IPS-20b (cell line): Measurements from ENCODE around the gene TUT1.

Source experiments
- H3K27ac ChIP-seq: one replicate; pipeline ENCODE4 v1.5.1; 2013; ENCODE audit warnings: low read length
- H3K27me3 ChIP-seq: 2 replicates; pipeline ENCODE4 v1.6.1; 2013; ENCODE audit warnings: mild to moderate bottlenecking, low read length, inconsistent platforms; ENCODE audit not compliant: insufficient read depth
- H3K36me3 ChIP-seq: 2 replicates; pipeline ENCODE4 v1.6.1; 2013; ENCODE audit warnings: low read depth, mild to moderate bottlenecking, inconsistent platforms, low read length, moderate library complexity; ENCODE audit not compliant: insufficient read depth
- H3K4me1 ChIP-seq: 2 replicates; pipeline ENCODE4 v1.6.1; 2013; ENCODE audit warnings: mild to moderate bottlenecking, control low read depth, inconsistent platforms, low read length, moderate library complexity; ENCODE audit not compliant: insufficient read depth
- H3K4me3 ChIP-seq: 2 replicates; pipeline ENCODE4 v1.5.1; 2013; ENCODE audit warnings: mild to moderate bottlenecking, low read length, inconsistent platforms
- H3K9ac ChIP-seq: 2 replicates; pipeline ENCODE4 v1.6.1; 2013; ENCODE audit warnings: low read depth, mild to moderate bottlenecking, inconsistent platforms, low read length, moderate library complexity
- H3K9me3 ChIP-seq: 2 replicates; pipeline ENCODE4 v1.6.1; 2013; ENCODE audit warnings: mild to moderate bottlenecking, low read depth, low read length, inconsistent platforms; ENCODE audit not compliant: insufficient read depth

The TUT1 gene

GRCh38 chr11:62542111-62542745 is 49.1 kb downstream of the TUT1 start:
- no peak overlapping the region; the same call in 1 of the 2 replicates for H3K9ac ChIP-seq
- peaks cover 53% of the 10 kb centered on the region for H3K27me3 ChIP-seq
- H3K4me1 ChIP-seq = no peaks in the 10 kb centered on the region; the same call in 1 of the 2 replicates
- H3K9me3 ChIP-seq = no peaks in the 10 kb centered on the region
- H3K4me3 ChIP-seq = peak overlapping the region; percentile 56; the same call in 1 of the 2 replicates
- no peak overlapping the region for H3K27ac ChIP-seq
- no peaks in the 10 kb centered on the region for H3K36me3 ChIP-seq

GRCh38 chr11:62540804-62541701 is 50.3 kb downstream of the TUT1 start:
- Histone ChIP-seq H3K9ac (no peak overlapping the region), H3K4me1 (no peaks in the 10 kb centered on the region; the same call in 1 of the 2 replicates), H3K9me3 (no peaks in the 10 kb centered on the region), H3K4me3 (no peak overlapping the region), H3K36me3 (no peaks in the 10 kb centered on the region), H3K27me3 (peaks cover 41% of the 10 kb centered on the region), H3K27ac (no peak overlapping the region)

- Histone ChIP-seq H3K4me1 (no peaks in the 10 kb centered on the region; the same call in 1 of the 2 replicates), H3K9ac (no peak overlapping the region; the same call in 1 of the 2 replicates), H3K36me3 (no peaks in the 10 kb centered on the region), H3K9me3 (no peaks in the 10 kb centered on the region), H3K27ac (no peak overlapping the region), H3K27me3 (peaks cover 25% of the 10 kb centered on the region), H3K4me3 (no peak overlapping the region)
Measured at GRCh38 chr11:62539238-62539925, 51.9 kb downstream of the TUT1 start.

DNA sequence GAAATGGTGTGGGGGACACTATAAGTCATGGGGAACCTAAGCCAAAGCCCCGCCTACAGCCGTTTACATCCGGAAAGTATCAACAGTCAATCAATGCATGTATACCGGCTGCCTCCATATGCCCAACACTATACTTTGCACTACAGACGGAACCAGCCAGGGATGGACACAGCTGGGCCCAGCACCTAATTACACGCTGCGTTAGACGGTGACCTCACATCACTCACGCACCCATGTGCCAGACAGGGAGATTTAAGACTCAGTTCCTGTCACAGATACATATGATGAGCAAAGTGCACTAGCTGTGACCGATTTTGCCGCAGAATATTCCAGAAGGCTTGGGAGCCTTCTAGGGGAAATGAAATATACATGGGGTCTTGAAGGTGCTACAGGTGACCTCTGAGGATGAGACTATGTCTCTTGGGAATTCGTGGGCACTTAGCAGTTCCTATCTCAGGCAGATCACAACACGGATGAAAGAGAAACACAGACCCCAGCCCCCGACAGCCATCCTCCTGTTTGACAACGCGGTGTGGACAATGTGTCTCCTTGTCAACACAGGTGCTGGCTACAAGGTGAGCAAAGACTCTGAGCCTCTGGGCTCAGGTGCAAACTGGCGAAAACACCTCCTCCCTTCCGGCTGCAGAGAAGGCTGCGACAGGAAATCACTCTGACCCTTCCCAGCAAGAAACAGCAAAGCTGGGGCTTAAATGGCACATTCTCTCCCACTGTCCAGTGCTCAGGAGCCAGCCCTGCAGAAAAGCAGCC is 52.7 kb downstream of the TUT1 start:
- H3K9me3 ChIP-seq = no peaks in the 10 kb centered on the region
- H3K4me3 ChIP-seq = no peak overlapping the region
- H3K4me1 ChIP-seq = no peaks in the 10 kb centered on the region; the same call in 1 of the 2 replicates
- peaks cover 17% of the 10 kb centered on the region for H3K27me3 ChIP-seq
- no peak overlapping the region; the same call in 1 of the 2 replicates for H3K9ac ChIP-seq
- H3K36me3 ChIP-seq = no peaks in the 10 kb centered on the region
- no peak overlapping the region for H3K27ac ChIP-seq

- Histone ChIP-seq H3K9me3 (no peaks in the 10 kb centered on the region), H3K27me3 (no peaks in the 10 kb centered on the region; the same call in 1 of the 2 replicates), H3K27ac (no peak overlapping the region), H3K36me3 (no peaks in the 10 kb centered on the region; the same call in 1 of the 2 replicates), H3K4me1 (no peaks in the 10 kb centered on the region), H3K9ac (no peak overlapping the region), H3K4me3 (no peak overlapping the region)
Measured at GRCh38 chr11:62536301-62536957, 54.9 kb downstream of the TUT1 start.

DNA sequence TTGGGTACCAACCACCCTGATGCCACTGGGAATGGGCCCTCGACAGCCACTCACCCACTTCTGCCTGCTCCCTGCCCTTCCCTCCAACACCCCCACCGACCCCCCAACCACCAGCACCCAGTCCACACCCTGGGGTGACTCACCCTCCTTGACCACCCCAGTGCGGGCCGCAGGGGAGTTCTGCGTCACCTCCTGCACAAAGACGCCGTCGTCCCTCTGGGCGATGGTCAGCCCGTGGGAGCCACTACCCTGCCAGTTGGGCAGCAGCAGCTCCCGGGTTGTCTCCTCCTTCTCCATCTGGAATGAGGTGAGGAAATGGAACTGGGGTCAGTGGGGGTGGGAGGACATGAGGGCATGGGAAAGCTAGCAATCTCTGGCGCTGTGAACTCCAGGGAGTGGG is 55.5 kb downstream of the TUT1 start:
- Histone ChIP-seq H3K4me1 (no peaks in the 10 kb centered on the region), H3K27me3 (no peaks in the 10 kb centered on the region), H3K4me3 (no peak overlapping the region), H3K9me3 (no peaks in the 10 kb centered on the region), H3K9ac (no peak overlapping the region), H3K27ac (no peak overlapping the region), H3K36me3 (no peaks in the 10 kb centered on the region; the same call in 1 of the 2 replicates)

GRCh38 chr11:62534779-62535545 is 56.4 kb downstream of the TUT1 start:
- Histone ChIP-seq H3K9me3 (no peaks in the 10 kb centered on the region; the same call in 1 of the 2 replicates), H3K4me3 (no peak overlapping the region), H3K27me3 (no peaks in the 10 kb centered on the region), H3K27ac (no peak overlapping the region), H3K4me1 (no peaks in the 10 kb centered on the region), H3K36me3 (no peaks in the 10 kb centered on the region; the same call in 1 of the 2 replicates), H3K9ac (no peak overlapping the region)

DNA sequence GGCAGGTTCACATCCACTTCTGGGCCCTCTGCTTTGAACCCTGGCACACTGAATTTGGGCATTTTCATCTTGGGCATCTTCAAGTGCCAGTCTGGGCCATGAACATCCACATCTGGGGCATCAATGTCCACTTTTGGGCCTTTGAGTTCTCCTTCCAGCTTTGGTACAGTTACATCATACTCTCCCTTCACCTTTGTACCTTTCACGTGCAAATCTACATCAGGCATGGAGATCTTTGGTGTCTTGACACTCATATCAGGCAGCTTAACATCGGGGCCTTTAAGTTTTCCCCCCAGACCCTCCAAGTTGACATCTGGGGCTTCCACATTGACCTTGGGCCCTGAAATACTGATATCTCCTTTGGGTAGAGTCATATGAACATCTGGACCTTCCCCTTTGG is 59.2 kb downstream of the TUT1 start:
- H3K9me3 ChIP-seq = no peaks in the 10 kb centered on the region; the same call in 1 of the 2 replicates
- no peaks in the 10 kb centered on the region; the same call in 1 of the 2 replicates for H3K36me3 ChIP-seq
- no peaks in the 10 kb centered on the region for H3K27me3 ChIP-seq
- no peaks in the 10 kb centered on the region for H3K4me1 ChIP-seq
- no peak overlapping the region for H3K4me3 ChIP-seq
- H3K9ac ChIP-seq = no peak overlapping the region
- H3K27ac ChIP-seq = no peak overlapping the region
